GM19395 (cell line): ENCODE data around the gene RRAGC.

Experiments used
- ATAC-seq: cut with Tn5 transposase; IDR thresholded peaks from one replicate; pipeline ENCODE4 v1.9.1; 2021; ENCODE audit warnings: mild to moderate bottlenecking, moderate library complexity; ENCODE audit not compliant: unreplicated experiment

Gene RRAGC

DNA sequence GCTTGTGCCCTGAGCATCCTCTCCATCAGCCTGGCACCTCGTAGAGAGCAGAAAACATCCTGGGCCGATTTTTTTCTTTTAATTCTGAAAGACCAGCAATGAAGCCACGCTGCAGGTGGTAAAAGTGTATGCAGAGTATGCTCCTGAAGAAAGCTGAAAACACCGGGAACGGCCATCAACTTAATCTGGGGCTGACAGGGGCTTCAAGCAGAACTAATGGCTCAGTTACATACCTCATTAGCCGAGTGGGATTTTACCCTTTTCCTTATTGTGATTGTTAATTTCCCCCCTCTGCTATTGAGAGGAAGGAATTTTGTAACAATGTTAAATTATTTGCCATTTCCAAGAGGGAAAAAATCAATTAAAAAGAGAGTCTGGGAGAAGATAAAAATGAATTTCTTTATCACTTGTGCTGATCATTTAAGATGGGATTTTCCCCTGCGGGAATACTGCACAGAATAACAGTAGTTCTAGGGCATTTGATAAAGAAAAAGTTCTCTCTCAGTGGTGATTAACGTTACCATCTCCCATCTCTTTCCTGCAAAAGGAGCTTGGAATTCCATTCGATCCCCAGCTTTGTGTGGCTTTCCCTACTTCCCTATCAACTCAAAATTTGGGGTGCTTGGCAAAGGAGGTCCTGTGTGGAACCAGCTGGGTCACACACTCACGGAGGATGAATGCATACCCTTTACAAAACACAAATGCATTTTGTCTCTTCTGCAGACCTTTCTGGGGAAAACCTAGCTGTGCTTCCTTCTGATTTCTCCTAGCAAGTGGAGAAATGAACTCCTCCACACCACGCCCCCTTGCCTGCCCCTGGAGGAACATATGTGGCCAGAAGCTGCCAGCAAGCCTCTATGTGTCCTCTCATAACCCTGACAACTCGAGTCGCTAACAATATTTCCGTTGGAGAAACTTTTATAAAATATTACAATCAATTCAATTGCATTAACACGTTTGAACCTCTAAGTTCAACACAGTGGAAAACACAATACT lies 70.9 kb downstream of the RRAGC start:
- no peak for ATAC-seq
